H1 (cell line): Measurements from ENCODE around the gene SIX5.

Experiments used
- BACH1 ChIP-seq: IDR thresholded peaks from 2 replicates; pipeline ENCODE4 v1.6.1; 2012; ENCODE audit warnings: low read length, improper control_type of control experiment
- E2F6 ChIP-seq: IDR thresholded peaks from 2 replicates; pipeline ENCODE4 v1.6.1; 2012; ENCODE audit warnings: inconsistent platforms
- EGR1 ChIP-seq: IDR thresholded peaks from 2 replicates; pipeline ENCODE4 v1.6.1; 2011; ENCODE audit warnings: low read depth, low read length, borderline replicate concordance
- EP300 ChIP-seq, 2 experiments: IDR thresholded peaks; 1 replicate in 1 of 2; 2 replicates in 1 of 2; pipeline ENCODE4 v1.6.1; 2011 to 2012; ENCODE audit warnings: low read depth in 2 of 2, low read length in 2 of 2, mild to moderate bottlenecking in 2 of 2, borderline replicate concordance in 1 of 2, inconsistent platforms in 1 of 2, moderate library complexity in 1 of 2
- EZH2 ChIP-seq: fragments of 200-600 bp; sonication (generic); IDR thresholded peaks from 2 replicates; pipeline ENCODE4 v1.7.1; 2012; ENCODE audit warnings: low read depth, mild to moderate bottlenecking, moderate library complexity, low read length, inconsistent platforms; ENCODE audit not compliant: severe bottlenecking
- GABPA ChIP-seq: IDR thresholded peaks from 2 replicates; pipeline ENCODE4 v1.6.1; 2011; ENCODE audit warnings: mild to moderate bottlenecking, low read length, moderate library complexity, borderline replicate concordance; ENCODE audit not compliant: insufficient read depth
- NRF1 ChIP-seq: IDR thresholded peaks from 2 replicates; pipeline ENCODE4 v1.6.1; 2011; ENCODE audit warnings: mild to moderate bottlenecking, low read depth, low read length, improper control_type of control experiment
- POLR2A ChIP-seq, 2 experiments: IDR thresholded peaks; 1 replicate in 1 of 2; 2 replicates in 1 of 2; pipeline ENCODE4 v1.6.1; 2011; ENCODE audit warnings: low read depth in 2 of 2, low read length in 2 of 2, mild to moderate bottlenecking in 2 of 2; ENCODE audit errors: control extremely low read depth in 1 of 2
- SP1 ChIP-seq: IDR thresholded peaks from 2 replicates; pipeline ENCODE4 v1.6.1; 2011; ENCODE audit warnings: low read depth, low read length
- SP2 ChIP-seq: IDR thresholded peaks from 2 replicates; pipeline ENCODE4 v1.6.1; 2012; ENCODE audit warnings: mild to moderate bottlenecking, low read length, inconsistent platforms
- SRF ChIP-seq: IDR thresholded peaks from 2 replicates; pipeline ENCODE4 v1.6.1; 2011; ENCODE audit warnings: mild to moderate bottlenecking, low read depth, low read length, moderate library complexity
- TBP ChIP-seq: IDR thresholded peaks from 2 replicates; pipeline ENCODE4 v1.6.1; 2011; ENCODE audit warnings: low read depth, low read length, improper control_type of control experiment
- TF ChIP-seq, protein P1 (sequence below), 3 experiments: IDR thresholded peaks; 1 replicate in 2 of 3; 2 replicates in 1 of 3; pipeline versions ENCODE4 v1.5.1 to v1.6.1; 2011; ENCODE audit warnings: low read length in 3 of 3, mild to moderate bottlenecking in 3 of 3, inconsistent platforms in 2 of 3, low read depth in 1 of 3, moderate library complexity in 1 of 3; ENCODE audit not compliant: insufficient read depth in 1 of 3; ENCODE audit errors: control extremely low read depth in 1 of 3
- TF ChIP-seq, protein P2 (sequence below): IDR thresholded peaks from 2 replicates; pipeline ENCODE4 v1.6.1; 2012; ENCODE audit warnings: inconsistent platforms

DNA sequence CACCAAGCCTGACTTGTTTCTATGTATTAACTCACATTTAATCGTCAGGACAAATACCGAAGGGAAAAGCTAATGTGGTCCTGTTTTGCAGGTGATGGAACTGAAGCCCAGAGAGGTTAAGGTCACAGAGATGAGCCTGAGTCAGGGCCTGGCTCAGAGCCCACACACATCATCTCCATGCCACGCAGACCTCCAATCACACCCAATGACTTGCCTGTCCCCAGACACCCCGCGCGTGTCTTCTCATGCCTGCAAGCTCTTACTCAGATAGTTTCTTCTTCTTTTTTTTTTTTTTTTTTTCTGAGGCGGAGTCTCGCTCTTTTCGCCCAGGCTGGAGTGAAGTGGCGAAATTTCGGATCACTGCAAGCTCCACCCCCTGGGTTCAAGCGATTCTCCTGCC is 16.4 kb downstream of the SIX5 start:
- TF ChIP-seq, protein P1, sequence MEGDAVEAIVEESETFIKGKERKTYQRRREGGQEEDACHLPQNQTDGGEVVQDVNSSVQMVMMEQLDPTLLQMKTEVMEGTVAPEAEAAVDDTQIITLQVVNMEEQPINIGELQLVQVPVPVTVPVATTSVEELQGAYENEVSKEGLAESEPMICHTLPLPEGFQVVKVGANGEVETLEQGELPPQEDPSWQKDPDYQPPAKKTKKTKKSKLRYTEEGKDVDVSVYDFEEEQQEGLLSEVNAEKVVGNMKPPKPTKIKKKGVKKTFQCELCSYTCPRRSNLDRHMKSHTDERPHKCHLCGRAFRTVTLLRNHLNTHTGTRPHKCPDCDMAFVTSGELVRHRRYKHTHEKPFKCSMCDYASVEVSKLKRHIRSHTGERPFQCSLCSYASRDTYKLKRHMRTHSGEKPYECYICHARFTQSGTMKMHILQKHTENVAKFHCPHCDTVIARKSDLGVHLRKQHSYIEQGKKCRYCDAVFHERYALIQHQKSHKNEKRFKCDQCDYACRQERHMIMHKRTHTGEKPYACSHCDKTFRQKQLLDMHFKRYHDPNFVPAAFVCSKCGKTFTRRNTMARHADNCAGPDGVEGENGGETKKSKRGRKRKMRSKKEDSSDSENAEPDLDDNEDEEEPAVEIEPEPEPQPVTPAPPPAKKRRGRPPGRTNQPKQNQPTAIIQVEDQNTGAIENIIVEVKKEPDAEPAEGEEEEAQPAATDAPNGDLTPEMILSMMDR (IDR thresholded peaks at IDR 0.05; ENCODE audit: control extremely low read depth in 1 of 3, insufficient read depth in 1 of 3, low read depth in 1 of 3, low read length in 3 of 3) = no peak
- TF ChIP-seq NRF1 (no peak), EP300 (IDR thresholded peaks at IDR 0.05; ENCODE audit: borderline replicate concordance in 1 of 2, low read depth in 2 of 2, low read length in 2 of 2) (no peak), SRF (no peak), POLR2A (IDR thresholded peaks at IDR 0.05; ENCODE audit: control extremely low read depth in 1 of 2, low read depth in 2 of 2, low read length in 2 of 2) (no peak), EZH2 (no peak), EGR1 (no peak), GABPA (no peak), TBP (no peak), E2F6 (no peak), SP2 (no peak), BACH1 (no peak), SP1 (no peak)
- TF ChIP-seq, protein P2, sequence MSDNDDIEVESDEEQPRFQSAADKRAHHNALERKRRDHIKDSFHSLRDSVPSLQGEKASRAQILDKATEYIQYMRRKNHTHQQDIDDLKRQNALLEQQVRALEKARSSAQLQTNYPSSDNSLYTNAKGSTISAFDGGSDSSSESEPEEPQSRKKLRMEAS = no peak
